ENCODE data around the gene RPS15.

Gene RPS15

DNA sequence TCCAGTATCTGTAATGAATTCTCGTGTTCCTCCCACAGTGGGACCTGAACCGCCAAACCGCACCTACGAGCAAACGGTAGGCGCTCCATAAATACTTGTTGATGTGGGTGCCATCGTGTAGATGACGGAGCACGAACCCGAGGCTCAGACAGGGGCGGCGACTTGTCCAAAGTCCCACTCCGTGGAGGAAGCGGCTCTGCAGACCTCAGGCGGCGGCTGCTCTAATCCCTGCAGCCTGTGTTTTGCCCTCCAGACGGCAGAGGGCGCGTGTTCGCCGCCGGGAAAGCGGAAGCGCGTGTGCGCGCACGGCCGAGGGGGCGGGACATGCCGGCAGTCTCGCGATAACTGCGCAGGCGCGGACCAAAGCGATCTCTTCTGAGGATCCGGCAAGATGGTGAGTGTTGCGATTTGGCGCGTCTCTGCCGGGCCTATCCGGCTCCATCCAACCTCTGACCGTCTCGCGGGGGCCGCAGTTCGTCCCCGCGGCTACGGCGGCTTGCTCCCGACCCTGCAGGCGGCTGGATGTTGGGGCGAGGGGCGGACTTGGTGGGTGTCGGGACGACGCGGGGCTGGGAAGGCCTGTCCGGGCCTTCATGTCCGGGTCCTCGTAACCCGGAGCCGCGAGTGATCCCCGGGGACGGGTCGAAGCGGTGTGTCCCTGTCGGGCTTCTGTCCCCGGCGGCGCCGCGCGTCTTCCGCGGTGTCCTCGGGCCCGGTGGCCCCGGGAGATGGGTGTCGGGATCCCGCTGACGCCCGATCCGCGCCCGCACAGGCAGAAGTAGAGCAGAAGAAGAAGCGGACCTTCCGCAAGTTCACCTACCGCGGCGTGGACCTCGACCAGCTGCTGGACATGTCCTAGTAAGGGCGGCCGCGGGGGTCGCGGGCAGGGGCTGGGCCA, at the start of gene RPS15:
Gene RPS15 (plus strand): TSS at position 362 of the 898 bp plus-strand sequence. CDS start 30 bp downstream, at position 392.
- peak; percentile 98 for DNase-seq

DNA sequence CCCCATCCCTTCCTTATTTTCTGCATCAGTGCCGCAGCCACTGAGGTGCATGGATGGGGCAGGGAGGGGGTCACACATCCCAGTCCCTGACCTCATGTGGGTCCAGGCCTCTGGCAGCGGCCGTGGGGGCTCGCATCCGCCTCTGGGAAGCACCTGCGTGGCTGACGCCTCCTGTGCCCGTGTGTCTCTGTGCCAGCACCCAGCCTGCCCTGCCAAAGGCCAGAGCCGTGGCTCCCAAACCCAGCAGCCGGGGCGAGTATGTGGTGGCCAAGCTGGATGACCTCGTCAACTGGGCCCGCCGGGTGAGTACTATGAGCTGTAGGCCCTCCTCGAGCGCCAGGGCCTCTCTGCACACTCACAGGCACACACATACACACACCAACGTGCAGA, 49.6 kb upstream of the RPS15 start:
- DNase-seq: no peak

DNA sequence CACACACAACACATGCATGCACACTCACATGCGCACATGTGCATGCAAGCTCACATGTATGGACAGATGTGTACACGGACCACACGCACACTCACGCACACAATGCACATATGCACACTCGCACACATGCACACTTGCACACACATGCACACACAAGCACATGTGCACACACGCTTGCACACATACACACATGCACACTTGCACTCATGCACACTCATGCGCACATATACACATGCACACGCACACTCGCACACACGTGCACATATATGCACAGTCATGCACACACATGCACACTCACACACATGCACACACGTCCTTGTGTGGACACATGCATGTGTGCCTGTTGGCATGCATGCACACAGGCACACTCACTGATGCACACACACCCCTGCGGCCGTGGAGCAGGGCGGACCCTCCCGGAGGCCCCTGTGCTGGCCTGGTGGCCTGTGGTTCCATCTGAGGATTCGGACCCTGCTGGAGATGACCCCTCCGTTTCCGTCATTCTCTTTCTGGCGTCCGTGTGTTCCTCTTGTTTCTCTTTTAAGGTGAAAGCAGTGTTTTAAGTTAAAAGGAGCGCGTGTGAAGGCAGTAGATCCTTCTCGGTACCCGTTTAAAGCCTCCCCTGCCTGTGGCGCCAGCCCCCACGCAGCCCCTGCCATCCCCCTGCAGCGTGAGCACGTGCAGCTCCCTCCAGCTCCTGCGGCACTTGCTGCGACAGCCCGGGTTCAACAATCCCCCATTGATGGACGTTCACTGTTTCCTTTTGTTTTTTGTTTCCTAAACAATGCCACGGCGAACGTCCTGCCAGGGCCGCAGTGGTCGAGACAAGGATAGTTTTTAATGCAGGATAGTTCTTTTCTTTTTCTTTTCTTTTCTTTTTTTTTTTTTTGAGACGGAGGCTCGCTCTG, 48.9 kb upstream of the RPS15 start:
- no peak for DNase-seq

DNA sequence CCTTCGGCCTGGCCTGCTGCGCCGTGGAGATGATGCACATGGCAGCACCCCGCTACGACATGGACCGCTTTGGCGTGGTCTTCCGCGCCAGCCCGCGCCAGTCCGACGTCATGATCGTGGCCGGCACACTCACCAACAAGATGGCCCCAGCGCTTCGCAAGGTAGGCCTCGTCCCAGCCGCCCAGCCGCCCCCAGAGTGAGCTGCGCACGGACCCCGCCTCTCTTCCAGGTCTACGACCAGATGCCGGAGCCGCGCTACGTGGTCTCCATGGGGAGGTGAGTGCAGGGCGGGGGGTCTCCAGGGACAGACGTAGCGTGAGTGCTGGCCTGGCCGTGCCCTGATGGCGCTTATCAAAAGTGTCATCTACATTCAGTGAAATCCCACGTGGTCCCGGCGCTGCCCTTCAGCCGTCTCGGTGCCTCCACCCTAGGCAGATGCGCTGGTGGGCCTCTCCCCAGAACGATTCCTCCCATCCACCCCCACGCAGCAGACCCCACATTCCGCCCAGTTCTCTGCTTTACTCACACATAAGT, 47.2 kb upstream of the RPS15 start:
- no peak for DNase-seq

DNA sequence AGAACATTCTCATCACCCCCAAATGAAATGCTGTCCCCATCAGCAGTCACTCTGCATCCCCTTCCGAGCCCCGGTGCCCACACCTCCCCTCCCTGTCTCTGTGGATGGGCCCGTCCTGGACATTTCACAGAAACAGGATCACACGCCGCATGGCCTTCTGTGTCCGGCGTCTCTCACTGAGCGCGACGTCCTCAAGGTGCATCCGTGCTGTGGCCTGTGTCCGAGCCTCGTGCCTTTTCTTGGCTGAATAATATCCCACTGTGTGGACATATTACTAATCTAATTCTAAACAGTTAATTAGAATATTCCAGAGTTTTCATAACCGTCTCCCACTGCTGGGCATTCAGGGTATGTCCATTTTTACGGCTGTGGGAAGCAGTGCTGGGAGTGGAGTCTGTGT, 45.8 kb upstream of the RPS15 start:
- no peak for DNase-seq

DNA sequence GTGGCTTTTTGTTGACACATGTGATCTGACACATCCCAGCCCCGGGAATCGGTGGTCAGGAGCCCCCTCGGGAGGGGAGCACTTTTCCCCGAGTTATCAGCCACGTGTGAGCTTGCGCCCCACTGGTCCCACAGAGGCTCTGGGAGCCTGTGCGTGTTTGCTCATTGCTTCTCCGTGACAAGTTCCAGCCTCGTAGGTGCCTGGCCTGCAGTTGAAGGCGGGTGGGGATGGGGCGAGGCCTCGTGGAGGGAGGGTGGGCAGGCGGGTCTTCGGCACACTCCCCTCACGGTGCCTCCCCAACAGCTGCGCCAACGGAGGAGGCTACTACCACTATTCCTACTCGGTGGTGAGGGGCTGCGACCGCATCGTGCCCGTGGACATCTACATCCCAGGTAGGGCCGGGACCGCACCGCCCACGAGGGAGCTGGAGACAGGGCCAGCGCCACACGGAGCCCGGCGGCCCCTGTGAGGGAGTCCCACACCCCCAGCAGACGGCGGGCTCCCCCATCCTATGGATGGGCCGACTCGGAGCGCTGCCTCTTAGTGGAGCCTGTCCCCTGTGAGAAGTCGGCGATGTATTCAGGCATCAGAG, 45.2 kb upstream of the RPS15 start:
- no peak for DNase-seq

DNA sequence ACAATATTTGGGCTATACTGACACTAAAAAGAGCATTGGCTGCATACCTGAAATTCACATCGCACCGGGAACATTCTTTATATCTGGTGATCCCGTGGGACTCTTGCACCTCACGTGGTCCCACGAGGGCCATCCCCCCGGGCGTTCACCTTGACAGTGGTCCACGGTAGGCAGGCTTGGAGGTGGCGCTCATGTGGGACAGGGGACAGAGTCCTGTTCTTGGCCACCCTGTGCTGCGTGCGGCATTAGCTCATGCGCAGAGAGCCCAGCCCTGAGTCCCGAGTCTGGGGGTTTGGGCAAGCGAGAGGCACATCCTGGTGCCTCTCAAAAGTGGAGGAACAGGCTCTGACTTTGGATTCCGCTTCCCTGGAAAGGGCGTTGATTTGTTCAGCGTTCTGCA, 44.4 kb upstream of the RPS15 start:
- DNase-seq: no peak

DNA sequence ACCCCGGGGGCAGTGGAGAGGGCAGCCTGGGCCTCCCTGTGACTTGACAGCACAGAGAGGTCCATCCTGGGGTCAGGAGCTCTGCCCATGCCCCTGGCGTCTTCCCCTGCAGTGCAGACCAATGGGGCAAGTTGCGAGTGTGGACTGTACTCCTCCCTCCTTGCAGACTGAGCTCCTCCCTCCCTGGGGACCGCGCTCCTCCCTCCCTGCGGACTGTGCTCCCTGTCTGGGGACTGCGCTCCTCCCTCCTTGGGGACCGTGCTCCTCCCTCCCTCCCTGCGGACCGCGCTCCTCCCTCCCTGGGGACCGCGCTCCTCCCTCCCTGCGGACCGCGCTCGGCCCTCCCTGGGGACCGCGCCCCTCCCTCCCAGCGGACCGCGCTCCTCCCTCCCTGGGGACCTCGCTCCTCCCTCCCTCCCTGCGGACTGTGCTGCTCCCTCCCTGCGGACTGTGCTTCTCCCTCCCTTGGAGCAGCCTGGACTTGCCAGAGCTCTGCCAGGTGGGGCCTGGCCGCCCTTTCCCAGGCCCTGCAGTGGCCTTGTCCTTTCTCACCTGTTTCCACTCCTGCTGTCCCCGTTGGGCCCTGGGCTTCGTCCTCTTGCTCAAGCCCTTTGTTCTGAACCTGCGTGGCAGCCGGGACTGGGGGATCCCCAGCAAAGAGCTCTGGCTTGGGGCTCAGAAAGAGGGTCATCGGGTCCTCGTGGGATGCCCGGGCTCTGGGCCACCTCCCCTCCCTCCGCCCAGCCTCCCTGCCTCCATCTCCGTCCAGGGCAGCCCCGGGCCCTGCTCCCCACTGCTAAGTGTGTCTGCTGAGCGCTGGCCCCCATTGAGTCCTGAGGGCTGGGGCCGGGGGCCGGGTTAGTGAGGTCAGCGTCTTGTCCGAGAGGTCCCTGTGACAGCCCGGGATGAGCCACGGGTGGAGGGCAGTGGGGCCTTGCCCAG, 43.7 kb upstream of the RPS15 start:
- DNase-seq: no peak

DNA sequence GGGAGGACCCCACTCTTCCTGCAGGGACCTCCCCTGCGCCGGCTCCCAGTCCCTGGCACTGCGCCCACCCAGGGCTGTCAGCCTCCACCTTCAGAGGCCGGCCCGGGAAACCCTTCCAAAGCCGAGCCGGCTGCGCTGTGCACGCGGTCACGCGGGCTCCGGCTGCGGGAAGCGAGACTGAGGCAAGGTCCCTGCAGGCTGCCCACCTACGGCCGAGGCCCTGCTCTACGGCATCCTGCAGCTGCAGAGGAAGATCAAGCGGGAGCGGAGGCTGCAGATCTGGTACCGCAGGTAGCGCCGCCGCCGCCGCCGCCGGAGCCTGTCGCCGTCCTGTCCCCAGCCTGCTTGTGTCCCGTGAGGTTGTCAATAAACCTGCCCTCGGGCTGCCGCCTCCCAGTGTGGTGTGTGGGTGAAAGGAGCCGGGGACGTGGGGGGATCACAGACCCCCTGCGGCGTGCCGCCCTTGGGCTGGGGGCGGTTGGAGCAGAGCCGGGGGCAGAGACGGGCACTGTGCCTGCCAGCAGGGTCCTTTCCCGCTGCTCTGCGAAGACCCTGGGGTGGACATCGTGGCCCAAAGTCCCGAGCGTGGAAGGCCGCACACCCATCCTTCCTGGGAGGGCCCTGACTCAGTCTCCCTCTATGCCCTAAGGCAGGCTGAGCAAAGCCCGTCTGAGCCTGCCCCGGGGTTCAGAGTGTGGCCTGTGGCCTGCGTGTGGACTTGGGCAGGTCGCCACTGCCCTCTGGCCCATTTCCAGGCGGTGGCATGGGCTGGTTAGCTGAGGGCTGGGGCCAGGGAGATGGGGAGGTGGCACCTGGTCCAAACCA, 42.8 kb upstream of the RPS15 start:
- no peak for DNase-seq

DNA sequence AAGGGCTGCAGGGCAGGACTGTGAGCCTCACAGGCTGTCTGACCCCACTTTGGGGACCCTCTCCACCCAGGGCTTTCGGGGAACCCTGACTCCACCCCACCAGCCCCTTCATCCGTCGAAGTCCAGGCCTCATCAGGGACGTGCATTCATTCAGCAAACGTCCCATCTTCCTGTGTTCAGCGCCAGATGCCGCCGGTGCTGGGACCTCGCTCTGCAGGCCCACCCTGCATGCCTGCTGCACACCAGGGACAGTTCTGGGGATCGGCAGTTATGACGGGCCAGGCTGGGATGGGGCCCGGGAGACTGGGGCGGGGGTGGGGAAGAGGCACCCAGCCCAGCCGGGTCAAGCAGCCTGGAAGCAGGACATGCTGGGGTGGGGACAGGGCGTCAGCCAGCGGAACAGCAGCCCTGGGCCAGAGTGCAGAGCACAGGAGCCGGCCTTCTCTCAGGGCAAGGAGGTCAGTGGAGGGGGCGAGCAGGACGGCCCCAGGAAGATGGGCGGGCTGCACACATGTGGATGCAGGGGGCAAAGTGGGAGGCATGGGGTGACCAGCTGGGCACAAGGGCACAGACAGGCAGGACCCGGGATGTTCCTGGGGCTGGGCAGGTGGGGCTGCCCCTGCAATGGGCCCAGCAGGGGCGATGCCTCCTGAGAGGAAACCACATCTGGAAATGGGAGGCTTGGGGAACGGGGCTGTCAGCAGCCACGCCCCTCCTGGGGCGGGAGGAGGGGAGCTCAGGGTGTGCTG, 42.0 kb upstream of the RPS15 start:
- DNase-seq: no peak

DNA sequence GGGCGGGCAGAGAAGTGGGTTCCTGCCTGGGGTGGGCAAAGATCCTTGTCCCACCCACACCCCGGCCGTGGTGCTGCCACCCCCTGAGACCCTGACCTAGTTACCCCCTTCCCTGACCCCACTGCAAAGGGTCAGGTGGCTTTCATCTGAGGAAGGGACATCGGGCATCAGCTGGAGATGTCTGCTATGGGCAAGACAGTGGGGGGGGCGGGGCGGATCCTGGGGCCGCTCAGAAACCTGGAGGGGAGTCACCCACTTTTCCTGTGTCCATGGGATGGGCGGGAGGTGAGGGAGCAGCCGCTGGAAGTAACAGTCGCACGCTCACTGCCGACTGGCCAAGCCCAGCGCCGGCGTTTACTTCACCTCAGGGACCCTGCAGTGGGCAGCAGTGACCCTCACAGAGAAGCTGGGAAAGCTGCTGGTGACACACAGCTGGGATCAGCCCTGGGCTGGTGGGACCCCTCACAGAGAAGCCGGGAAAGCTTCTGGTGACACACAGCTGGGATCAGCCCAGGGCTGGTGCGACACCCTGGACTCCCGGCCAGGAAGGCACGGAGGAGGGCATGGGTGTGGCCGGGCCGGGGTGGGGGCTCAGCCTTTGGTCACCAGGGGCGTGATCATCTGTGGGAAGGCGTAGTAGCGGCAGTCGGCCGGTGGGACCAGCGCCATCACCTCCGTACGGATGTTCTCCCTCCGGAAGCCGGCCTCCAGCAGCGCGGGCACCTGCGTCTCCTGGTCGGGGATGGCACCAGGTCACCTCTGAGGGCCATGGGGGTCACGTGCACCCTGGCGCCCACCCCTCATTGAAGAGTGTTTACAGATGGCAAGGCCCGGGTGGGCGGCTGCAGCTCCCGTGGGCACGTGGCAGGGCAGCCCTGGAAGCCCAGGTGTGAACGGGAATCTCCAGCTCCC, 41.2 kb upstream of the RPS15 start:
- DNase-seq: no peak

DNA sequence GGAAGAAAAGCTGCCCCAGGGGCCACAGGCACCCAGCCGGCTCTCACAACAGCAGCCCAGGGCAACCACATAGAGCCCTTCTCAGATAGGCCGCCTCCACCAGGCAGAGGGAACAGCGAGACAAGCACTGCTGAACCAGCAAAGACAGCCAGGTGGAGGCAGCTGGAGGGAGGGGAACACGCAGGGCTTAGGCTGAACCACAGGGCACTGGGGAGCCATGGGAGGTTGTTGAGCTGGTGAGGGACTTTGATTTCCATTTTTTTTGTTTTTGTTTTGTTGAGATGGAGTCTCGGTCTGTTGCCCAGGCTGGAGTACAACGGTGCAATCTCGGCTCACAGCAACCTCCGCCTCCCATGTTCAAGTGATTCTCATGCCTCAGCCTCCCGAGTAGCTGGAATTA, 40.4 kb upstream of the RPS15 start:
- no peak for DNase-seq

DNA sequence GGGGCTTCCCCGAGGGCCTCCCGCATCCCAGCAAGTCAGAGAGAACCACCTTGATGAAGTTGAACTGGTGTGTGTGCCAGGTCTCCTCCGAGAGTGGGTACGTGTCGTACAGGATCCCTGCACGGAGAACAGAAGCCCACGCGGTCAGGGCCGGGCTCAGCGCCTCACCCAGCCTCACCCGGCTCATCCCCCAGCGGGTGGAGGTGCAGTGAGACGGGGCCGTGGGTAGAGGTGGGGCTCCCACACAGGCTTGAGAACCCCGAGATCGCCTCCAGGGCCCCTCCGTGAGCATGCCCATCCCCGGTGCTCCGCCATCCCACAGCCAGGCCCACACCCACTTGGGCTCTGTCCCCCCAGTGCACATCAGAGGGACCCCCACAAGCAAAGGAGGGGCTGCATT, 39.1 kb upstream of the RPS15 start:
- DNase-seq: no peak

DNA sequence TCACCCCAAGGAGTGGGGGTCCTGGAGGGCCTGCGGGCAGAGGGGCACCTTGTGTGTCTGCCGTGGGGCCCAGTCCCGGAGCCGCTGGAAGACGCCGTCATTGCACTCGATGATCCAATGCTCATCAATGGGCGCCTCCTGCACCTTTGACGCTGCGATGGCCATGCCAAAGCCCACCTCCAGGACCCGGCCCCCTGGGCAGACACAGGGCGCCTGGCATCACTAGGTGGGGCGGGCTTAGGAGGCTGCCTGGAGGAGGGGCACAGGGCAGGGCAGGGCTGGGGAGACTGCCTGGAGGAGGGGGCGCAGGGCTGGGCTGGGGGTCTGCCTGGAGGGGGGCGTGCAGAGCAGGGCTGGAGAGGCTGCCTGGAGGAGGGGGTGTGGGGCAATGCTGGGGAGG, 38.5 kb upstream of the RPS15 start:
- DNase-seq: no peak

DNA sequence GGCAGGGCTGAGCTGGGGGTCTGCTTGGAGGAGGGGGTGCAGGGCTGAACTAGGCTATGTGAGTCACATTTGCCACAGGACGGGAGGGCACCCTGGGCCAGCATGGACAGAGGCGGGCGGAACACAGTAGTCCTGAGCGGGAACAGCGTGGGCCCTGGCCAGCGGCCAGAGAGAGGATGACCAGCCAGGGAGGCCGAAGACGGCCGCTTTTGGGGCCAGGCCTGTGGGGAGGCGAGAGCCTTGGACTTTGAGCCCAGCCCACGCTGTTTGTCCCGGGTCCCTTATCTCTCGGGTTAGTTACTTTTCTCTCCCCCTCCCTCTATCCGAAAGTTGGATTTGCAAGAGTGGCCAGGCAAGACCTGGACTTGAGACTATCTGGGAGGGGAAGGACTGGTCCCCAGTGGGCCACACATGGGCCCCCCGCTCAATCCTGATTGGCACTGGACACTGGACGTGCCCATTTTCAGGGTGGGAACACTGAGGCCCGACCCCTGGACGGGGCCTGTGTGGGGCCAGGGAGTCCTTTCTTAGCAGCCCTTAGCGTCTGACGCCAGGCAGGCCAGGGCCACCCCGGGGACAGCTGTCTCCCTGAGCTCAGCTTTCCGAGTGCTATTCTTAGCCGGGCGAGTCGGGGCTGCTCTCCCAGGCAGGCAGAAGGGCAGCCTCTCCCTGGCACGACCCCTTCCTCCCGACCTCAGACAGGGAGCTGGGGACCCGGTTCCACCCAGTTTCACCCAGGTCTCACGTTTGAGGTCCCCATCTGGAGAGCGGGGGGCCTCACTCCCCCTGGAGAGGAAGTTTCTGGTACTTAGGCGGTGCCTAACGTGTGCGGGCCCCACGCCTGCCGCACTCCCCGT, 37.7 kb upstream of the RPS15 start:
- no peak for DNase-seq

DNA sequence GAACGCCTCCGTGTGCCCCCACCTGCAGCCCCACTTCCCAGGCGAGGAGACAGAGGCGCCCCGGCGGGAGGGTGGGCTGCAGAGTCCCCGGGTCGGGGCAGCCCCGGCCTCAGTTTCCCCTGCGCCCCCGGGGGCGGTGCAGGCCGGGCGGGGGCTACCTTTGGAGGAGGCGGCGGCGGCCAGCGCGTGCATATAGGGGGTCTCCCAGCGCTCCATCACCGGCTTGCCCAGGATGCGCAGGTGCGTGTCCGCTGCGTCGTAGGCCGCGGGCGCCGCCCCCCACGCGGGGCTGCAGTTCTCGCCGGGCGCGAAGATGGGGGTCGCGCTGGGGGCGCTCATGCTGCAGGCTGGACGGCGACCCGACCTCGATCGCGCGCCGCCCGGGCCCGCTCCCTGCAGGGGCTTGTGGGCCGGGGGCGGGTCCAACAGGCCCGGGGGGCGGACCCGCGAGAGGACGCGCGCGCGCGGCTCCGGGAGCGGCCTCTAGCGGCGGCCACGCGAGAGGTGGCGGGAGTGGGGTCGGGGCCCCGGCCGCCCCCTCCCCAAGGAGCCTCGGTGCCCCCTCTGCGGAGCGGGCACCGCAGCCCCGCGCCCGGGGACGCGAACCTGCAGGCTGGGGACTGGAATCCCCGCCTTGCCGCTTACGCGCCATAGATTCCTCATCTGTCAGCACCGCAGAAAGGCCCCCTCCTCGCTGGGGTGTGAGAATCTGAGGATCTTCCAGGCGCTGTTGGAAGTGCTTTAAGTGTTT, 36.9 kb upstream of the RPS15 start, which contains the start of gene GAMT:
Gene GAMT (minus strand): TSS at position 405 of the 751 bp plus-strand sequence. CDS start 66 bp downstream, at position 339.
- peak; percentile 34 for DNase-seq

DNA sequence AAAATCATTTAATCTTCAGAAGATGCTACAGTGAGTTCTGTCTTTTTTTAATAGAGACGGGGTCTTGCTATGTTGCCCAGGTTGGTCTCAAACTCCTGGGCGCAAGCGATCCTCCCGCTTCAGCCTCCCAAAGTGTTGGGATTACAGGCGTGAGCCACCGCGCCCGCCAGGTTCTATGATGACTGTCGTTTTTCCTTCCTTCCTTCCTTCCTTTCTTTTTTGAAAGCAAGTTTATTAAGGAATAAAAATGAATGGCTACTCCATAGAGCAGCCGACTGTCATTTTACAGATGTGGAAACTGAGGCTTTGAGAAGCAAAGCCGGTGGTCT, 36.3 kb upstream of the RPS15 start:
- DNase-seq: no peak
